T-helper 9 cell (primary cell): ENCODE measurements around the gene ZNF3.

Experiments
- DNase-seq: peaks from one replicate; pipeline ENCODE4 v3.0.0-alpha.2; 2020

The ZNF3 gene

GRCh38 chr7:100109521-100110163 is 28.1 kb upstream of the ZNF3 start:
- no peak for DNase-seq

GRCh38 chr7:100107890-100108289 is 26.4 kb upstream of the ZNF3 start:
- DNase-seq: no peak

GRCh38 chr7:100107125-100107737 is 25.7 kb upstream of the ZNF3 start:
- DNase-seq: no peak

GRCh38 chr7:100106633-100107032 is 25.1 kb upstream of the ZNF3 start:
- no peak for DNase-seq

- DNase-seq: no peak
Measured at GRCh38 chr7:100105534-100105933, 24.0 kb upstream of the ZNF3 start.

- DNase-seq: no peak
Measured at GRCh38 chr7:100102950-100103840, 21.7 kb upstream of the ZNF3 start.

- peak; percentile 93 for DNase-seq
Measured at GRCh38 chr7:100101016-100101862, 19.7 kb upstream of the ZNF3 start, which contains the start of the genes AP4M1 and MCM7. AP4M1 (plus strand) TSS chr7:100101643; CDS start chr7:100101715, 72 bp downstream. MCM7 (minus strand) TSS chr7:100101397; CDS start chr7:100101294, 103 bp downstream.

GRCh38 chr7:100100420-100101015 is 19.0 kb upstream of the ZNF3 start:
- DNase-seq: peak; percentile 74

- DNase-seq: no peak
Measured at GRCh38 chr7:100099452-100099851, 17.9 kb upstream of the ZNF3 start.

- no peak for DNase-seq
Measured at GRCh38 chr7:100098913-100099312, 17.4 kb upstream of the ZNF3 start.

- no peak for DNase-seq
Measured at GRCh38 chr7:100095704-100096103, 14.2 kb upstream of the ZNF3 start.

GRCh38 chr7:100095289-100095688 is 13.8 kb upstream of the ZNF3 start:
- DNase-seq: no peak

GRCh38 chr7:100093925-100094486 is 12.5 kb upstream of the ZNF3 start:
- no peak for DNase-seq

- no peak for DNase-seq
Measured at GRCh38 chr7:100093498-100093897, 12.0 kb upstream of the ZNF3 start.

GRCh38 chr7:100093054-100093453 is 11.5 kb upstream of the ZNF3 start:
- DNase-seq: no peak

- no peak for DNase-seq
Measured at GRCh38 chr7:100091411-100092181, 10.1 kb upstream of the ZNF3 start.

- DNase-seq: no peak
Measured at GRCh38 chr7:100090527-100091410, 9.2 kb upstream of the ZNF3 start.

GRCh38 chr7:100089458-100090196 is 8.1 kb upstream of the ZNF3 start:
- no peak for DNase-seq
